WTC11 (cell line): ENCODE data around the gene CAPRIN2. TPM values are rescaled to one million over a fixed set of nuclear protein-coding genes. Genes with fewer than 3 reads are reported as not detected.
A peak's percentile ranks its signal among the peaks of the same experiment; 100 is the strongest.

Experiments used
- ATAC-seq: fragments of 200-7000 bp; cut with Tn5 transposase; 2 replicates; pipeline ENCODE4 v1.10.0; 2021; ENCODE audit warnings: mild to moderate bottlenecking, moderate library complexity
- CTCF ChIA-PET: fragments of 300-600 bp; sonication (Branson Sonifier 250); formaldehyde crosslinking; loops from one replicate; lab custom pipeline; 2021; ENCODE audit warnings: antibody characterized with exemption; lab: Charles Lee
- POLR2A ChIA-PET: fragments of 350-600 bp; sonication (Branson Sonifier 250); formaldehyde crosslinking; loops from one replicate; lab custom pipeline; 2021; ENCODE audit warnings: antibody characterized with exemption; lab: Charles Lee
- DNase-seq: peaks from one replicate; pipeline ENCODE4 v3.0.0; 2021; ENCODE audit warnings: low spot score
- H3K27ac Mint-ChIP-seq: 2 replicates; pipeline ENCODE4 v1.8.0; 2021; ENCODE audit warnings: mixed read lengths
- H3K27me3 Mint-ChIP-seq: 2 replicates; pipeline ENCODE4 v1.8.0; 2021; ENCODE audit warnings: low read depth, mild to moderate bottlenecking, moderate library complexity, mixed read lengths
- H3K36me3 Mint-ChIP-seq: 2 replicates; pipeline ENCODE4 v1.8.0; 2021; ENCODE audit warnings: mixed read lengths
- H3K4me1 Mint-ChIP-seq: 2 replicates; pipeline ENCODE4 v1.8.0; 2022; ENCODE audit warnings: mixed read lengths
- H3K4me3 Mint-ChIP-seq: 2 replicates; pipeline ENCODE4 v1.8.0; 2021; ENCODE audit warnings: mild to moderate bottlenecking, moderate library complexity, mixed read lengths
- H3K9me3 Mint-ChIP-seq: 2 replicates; pipeline ENCODE4 v1.8.0; 2021; ENCODE audit warnings: mixed read lengths
- AFF4 ChIP-seq: sonication (generic); formaldehyde crosslinking; IDR thresholded peaks from 2 replicates; pipeline ENCODE4 v1.8.1; 2023; ENCODE audit warnings: mild to moderate bottlenecking, missing genetic modification reagents, borderline replicate concordance
- ATF3 ChIP-seq: sonication (generic); formaldehyde crosslinking; conservative IDR thresholded peaks from 2 replicates; pipeline ENCODE4 v1.8.1; 2022; ENCODE audit warnings: mild to moderate bottlenecking, missing genetic modification reagents
- CBFB ChIP-seq: sonication (generic); formaldehyde crosslinking; IDR thresholded peaks from 2 replicates; pipeline ENCODE4 v1.8.1; 2022; ENCODE audit warnings: mild to moderate bottlenecking, low read depth, missing genetic modification reagents
- CREM ChIP-seq: sonication (generic); formaldehyde crosslinking; IDR thresholded peaks from 2 replicates; pipeline ENCODE4 v1.8.1; 2022; ENCODE audit warnings: mild to moderate bottlenecking, missing genetic modification reagents, moderate library complexity
- ETV6 ChIP-seq: sonication (generic); formaldehyde crosslinking; IDR thresholded peaks from 2 replicates; pipeline ENCODE4 v1.8.1; 2022; ENCODE audit warnings: mild to moderate bottlenecking, missing genetic modification reagents
- GABPB1 ChIP-seq: sonication (generic); formaldehyde crosslinking; IDR thresholded peaks from 2 replicates; pipeline ENCODE4 v1.8.1; 2023; ENCODE audit warnings: mild to moderate bottlenecking, missing genetic modification reagents
- HMGA2 ChIP-seq: fragments of 250-450 bp; sonication (Bioruptor Pico); IDR thresholded peaks from 2 replicates; pipeline ENCODE4 v1.4.0; 2021; ENCODE audit warnings: mild to moderate bottlenecking, moderate library complexity
- IRF2 ChIP-seq: sonication (generic); formaldehyde crosslinking; IDR thresholded peaks from 2 replicates; pipeline ENCODE4 v1.8.0; 2022; ENCODE audit warnings: low read depth, missing genetic modification reagents, borderline replicate concordance
- KAT7 ChIP-seq: sonication (generic); formaldehyde crosslinking; IDR thresholded peaks from 2 replicates; pipeline ENCODE4 v1.8.1; 2023; ENCODE audit warnings: missing genetic modification reagents, mild to moderate bottlenecking, borderline replicate concordance
- MLX ChIP-seq: sonication (generic); formaldehyde crosslinking; IDR thresholded peaks from 2 replicates; pipeline ENCODE4 v1.8.1; 2023; ENCODE audit warnings: mild to moderate bottlenecking, missing genetic modification reagents, moderate library complexity
- NR1H2 ChIP-seq: sonication (generic); formaldehyde crosslinking; IDR thresholded peaks from 2 replicates; pipeline ENCODE4 v1.9.0; 2021; ENCODE audit warnings: mild to moderate bottlenecking, moderate library complexity, missing genetic modification reagents
- NR2C2 ChIP-seq: sonication (generic); formaldehyde crosslinking; IDR thresholded peaks from 2 replicates; pipeline ENCODE4 v1.8.0; 2022; ENCODE audit warnings: mild to moderate bottlenecking, missing genetic modification reagents
- NR3C1 ChIP-seq: sonication (generic); formaldehyde crosslinking; conservative IDR thresholded peaks from 2 replicates; pipeline ENCODE4 v1.8.1; 2023; ENCODE audit warnings: low read depth, mild to moderate bottlenecking, missing genetic modification reagents
- PREB ChIP-seq: sonication (generic); formaldehyde crosslinking; IDR thresholded peaks from 2 replicates; pipeline ENCODE4 v1.8.1; 2022; ENCODE audit warnings: mild to moderate bottlenecking, missing genetic modification reagents, moderate library complexity, borderline replicate concordance
- RELA ChIP-seq: sonication (generic); formaldehyde crosslinking; IDR thresholded peaks from 2 replicates; pipeline ENCODE4 v1.8.1; 2022; ENCODE audit warnings: missing genetic modification reagents, mild to moderate bottlenecking, borderline replicate concordance
- SMAD3 ChIP-seq: sonication (generic); formaldehyde crosslinking; IDR thresholded peaks from 2 replicates; pipeline ENCODE4 v1.8.0; 2022; ENCODE audit warnings: missing genetic modification reagents, mild to moderate bottlenecking, borderline replicate concordance
- SOX15 ChIP-seq: fragments of 250-450 bp; sonication (Bioruptor Pico); IDR thresholded peaks from 2 replicates; pipeline ENCODE4 v1.9.0; 2021; ENCODE audit warnings: mild to moderate bottlenecking
- TCF7 ChIP-seq: sonication (generic); formaldehyde crosslinking; IDR thresholded peaks from 2 replicates; pipeline ENCODE4 v1.8.0; 2022; ENCODE audit warnings: mild to moderate bottlenecking, low read depth, missing genetic modification reagents, moderate library complexity
- TP53 ChIP-seq: sonication (generic); formaldehyde crosslinking; IDR thresholded peaks from 2 replicates; pipeline ENCODE4 v1.8.1; 2023; ENCODE audit warnings: mild to moderate bottlenecking, missing genetic modification reagents
- ZBTB43 ChIP-seq: sonication (generic); formaldehyde crosslinking; IDR thresholded peaks from 2 replicates; pipeline ENCODE4 v1.8.1; 2023; ENCODE audit warnings: mild to moderate bottlenecking, missing genetic modification reagents
- ZNF232 ChIP-seq: sonication (generic); formaldehyde crosslinking; IDR thresholded peaks from 2 replicates; pipeline ENCODE4 v1.8.0; 2022; ENCODE audit warnings: mild to moderate bottlenecking, missing genetic modification reagents
- total RNA-seq: library from RNA; stranded (reverse); gene quantifications from 3 replicates; pipeline ENCODE4 v1.2.3, GENCODE V29; 2021

Gene CAPRIN2
- total RNA-seq, 1 experiment from 2014 or later = 62.7 TPM

GRCh38 chr12:30794591-30795409 lies 40.0 kb upstream of the CAPRIN2 start:
- H3K9me3 Mint-ChIP-seq = peaks cover 1% of the 10 kb centered on the region; the same call in 1 of the 2 replicates
- peak; percentile 42 for DNase-seq
- H3K4me3 Mint-ChIP-seq = peak overlapping the region; percentile 78
- ChIA-PET CTCF (interaction anchor here (1.1 to 4.5 kb wide), 4 partner anchors 11 to 99 kb away, joined by 3 to 59 read pairs (median 12); partner anchors contain the start of genes CAPRIN2 and IPO8), POLR2A (interaction anchor here (0.5 to 3.1 kb wide), 4 partner anchors 9 to 99 kb away, joined by 3 to 37 read pairs (median 7); partner anchors contain the start of genes CAPRIN2 and IPO8)
- TF ChIP-seq ATF3 (CRISPR knock-in tag) (no peak), TP53 (0 out of 2 replicates have a peak, but pooled peaks have one; percentile 25)
- peak; percentile 33 for ATAC-seq
- H3K27ac Mint-ChIP-seq = peak overlapping the region; percentile 82
- H3K4me1 Mint-ChIP-seq = peaks cover 62% of the 10 kb centered on the region
- H3K27me3 Mint-ChIP-seq = peaks cover 26% of the 10 kb centered on the region
- peaks cover 10% of the 10 kb centered on the region for H3K36me3 Mint-ChIP-seq

GRCh38 chr12:30794020-30794419 lies 39.3 kb upstream of the CAPRIN2 start:
- TF ChIP-seq CREM (CRISPR knock-in tag) = no peak
- TF ChIP-seq NR2C2 (CRISPR knock-in tag) = no peak
- no peak for TF ChIP-seq KAT7
- no peak for TF ChIP-seq HMGA2 (CRISPR knock-in tag)
- TF ChIP-seq ZBTB43 (CRISPR knock-in tag) = no peak
- no peak for TF ChIP-seq RELA (CRISPR knock-in tag)
- TF ChIP-seq ETV6 (CRISPR knock-in tag) = no peak
- TF ChIP-seq GABPB1 (CRISPR knock-in tag) = no peak
- TF ChIP-seq NR1H2 = no peak
- TF ChIP-seq ZNF232 = no peak
- no peak for TF ChIP-seq IRF2
- TF ChIP-seq MLX = no peak
- no peak for TF ChIP-seq SMAD3
- TF ChIP-seq NR3C1 (CRISPR knock-in tag) = no peak
- no peak for TF ChIP-seq PREB (CRISPR knock-in tag)
- no peak for TF ChIP-seq SOX15 (CRISPR knock-in tag)
- no peak for TF ChIP-seq AFF4
- no peak for TF ChIP-seq TCF7 (CRISPR knock-in tag)
- TF ChIP-seq CBFB (CRISPR knock-in tag) = no peak
- ChIA-PET POLR2A (no interaction called here), CTCF (interaction anchor here (2.4 to 4.5 kb wide), 2 partner anchors 40 kb away, joined by 10 to 59 read pairs; partner anchors contain the start of gene CAPRIN2)
- H3K4me3 Mint-ChIP-seq = no peak overlapping the region
- 0 out of 2 replicates have a peak, but pooled peaks cover 3% of the 10 kb centered on the region for H3K9me3 Mint-ChIP-seq
- H3K27ac Mint-ChIP-seq = no peak overlapping the region; the same call in 1 of the 2 replicates
- ATAC-seq (no peak), DNase-seq (no peak)
- peaks cover 9% of the 10 kb centered on the region for H3K36me3 Mint-ChIP-seq
- peaks cover 23% of the 10 kb centered on the region for H3K27me3 Mint-ChIP-seq
- peaks cover 62% of the 10 kb centered on the region for H3K4me1 Mint-ChIP-seq
